Vagina (tissue), 2 donors: ENCODE results near the gene ZW10. TPM values are rescaled to one million over a fixed set of nuclear protein-coding genes. Genes with fewer than 3 reads are reported as not detected.

ENCODE experiments used
- DNase-seq, 2 donors: peaks; one replicate each; pipeline ENCODE4 v3.0.0-alpha.2; 2017; ENCODE audit errors: extremely low spot score in 2 of 2
- H3K27ac ChIP-seq: fragments of 200-600 bp; sonication (generic); one replicate; pipeline ENCODE4 v1.5.1; 2019
- H3K27me3 ChIP-seq: fragments of 200-600 bp; sonication (generic); one replicate; pipeline ENCODE4 v1.5.1; 2019
- H3K36me3 ChIP-seq, 2 donors: fragments of 200-600 bp; sonication (generic); one replicate each; pipeline ENCODE4 v1.5.1; 2017 to 2019
- H3K4me1 ChIP-seq: fragments of 200-600 bp; sonication (generic); one replicate; pipeline ENCODE4 v1.5.1; 2019
- H3K4me3 ChIP-seq, 2 donors: fragments of 200-600 bp; sonication (generic); 1 replicate in 1 of 2; 2 replicates in 1 of 2; pipeline ENCODE4 v1.5.1; 2016 to 2019
- H3K9me3 ChIP-seq: fragments of 200-600 bp; sonication (generic); one replicate; pipeline ENCODE4 v1.5.1; 2019
- CTCF ChIP-seq, 3 experiments: fragments of 450-650 bp in 2 of 3; fragments of 200-600 bp in 1 of 3; sonication (generic) in 1 of 3; IDR thresholded peaks; one replicate each; pipeline ENCODE4 v1.5.1; 2017 to 2019; ENCODE audit warnings: antibody characterized with exemption in 3 of 3, mild to moderate bottlenecking in 2 of 3, moderate library complexity in 2 of 3
- POLR2A ChIP-seq, 2 donors: fragments of 450-650 bp; IDR thresholded peaks; one replicate each; pipeline ENCODE4 v1.6.1; 2017; ENCODE audit warnings: antibody characterized with exemption in 2 of 2, mild to moderate bottlenecking in 2 of 2, moderate library complexity in 2 of 2
- POLR2AphosphoS5 ChIP-seq, 2 donors: sonication (generic); formaldehyde crosslinking; IDR thresholded peaks; one replicate each; pipeline ENCODE4 v1.9.0; 2017; ENCODE audit warnings: antibody characterized with exemption in 2 of 2, mild to moderate bottlenecking in 2 of 2, low read depth in 1 of 2; ENCODE audit not compliant: insufficient read depth in 1 of 2
- intact Hi-C: fragments of 100-400 bp; cut with DNase I; formaldehyde crosslinking; loops from one replicate; pipeline ENCODE4 v1.15.1; 2023
- total RNA-seq: library from RNA; depleted of rRNA; stranded (reverse); fragments of >200 nt; gene quantifications from one replicate; pipeline ENCODE4 v1.2.3, GENCODE V29; 2016

The ZW10 gene
- total RNA-seq, 1 donor from 2014 or later, result 14.7 TPM

DNA sequence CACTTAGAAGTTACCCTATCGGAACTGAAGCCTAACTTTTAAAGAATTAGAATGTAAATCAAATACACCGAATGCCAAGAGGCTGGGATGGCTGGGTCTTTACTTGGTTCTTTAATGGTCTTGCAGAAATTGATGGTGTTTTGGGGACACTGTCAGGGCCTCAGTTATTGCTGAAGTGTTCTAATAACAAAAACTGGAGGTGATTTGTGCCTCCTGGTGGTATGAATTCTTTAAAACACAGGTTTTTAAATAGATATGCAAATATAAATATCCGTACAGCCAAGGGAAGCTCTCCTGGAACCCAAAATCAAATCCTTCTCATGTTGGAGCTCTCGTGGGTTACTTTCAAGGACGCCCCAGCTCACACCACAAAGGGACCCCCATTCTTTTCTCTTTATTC is 48.1 kb downstream of the ZW10 start:
- intact Hi-C loops, result no loop called here
- no peaks in the 10 kb centered on the region for H3K4me1 ChIP-seq
- DNase-seq, result no peak
- H3K9me3 ChIP-seq, result no peaks in the 10 kb centered on the region
- TF ChIP-seq CTCF (IDR thresholded peaks at IDR 0.05) (no peak), POLR2A (IDR thresholded peaks at IDR 0.05) (no peak), POLR2AphosphoS5 (IDR thresholded peaks at IDR 0.05; ENCODE audit: insufficient read depth in 1 of 2, low read depth in 1 of 2) (no peak)
- H3K27me3 ChIP-seq, result no peaks in the 10 kb centered on the region
- no peaks in the 10 kb centered on the region for H3K36me3 ChIP-seq
- no peak overlapping the region for H3K27ac ChIP-seq
- H3K4me3 ChIP-seq, result no peak overlapping the region

- no peak for TF ChIP-seq POLR2A (IDR thresholded peaks at IDR 0.05)
- no peak for TF ChIP-seq POLR2AphosphoS5 (IDR thresholded peaks at IDR 0.05; ENCODE audit: insufficient read depth in 1 of 2, low read depth in 1 of 2)
- TF ChIP-seq CTCF (IDR thresholded peaks at IDR 0.05), result no peak
- no peak for DNase-seq
- Histone ChIP-seq H3K9me3 (no peaks in the 10 kb centered on the region), H3K27ac (no peak overlapping the region), H3K4me1 (no peaks in the 10 kb centered on the region), H3K4me3 (no peak overlapping the region), H3K27me3 (no peaks in the 10 kb centered on the region), H3K36me3 (no peaks in the 10 kb centered on the region)
- intact Hi-C loops, result no loop called here
These were observed 48.7 kb downstream of the ZW10 start for GRCh38 chr11:113724778-113725177.

DNA sequence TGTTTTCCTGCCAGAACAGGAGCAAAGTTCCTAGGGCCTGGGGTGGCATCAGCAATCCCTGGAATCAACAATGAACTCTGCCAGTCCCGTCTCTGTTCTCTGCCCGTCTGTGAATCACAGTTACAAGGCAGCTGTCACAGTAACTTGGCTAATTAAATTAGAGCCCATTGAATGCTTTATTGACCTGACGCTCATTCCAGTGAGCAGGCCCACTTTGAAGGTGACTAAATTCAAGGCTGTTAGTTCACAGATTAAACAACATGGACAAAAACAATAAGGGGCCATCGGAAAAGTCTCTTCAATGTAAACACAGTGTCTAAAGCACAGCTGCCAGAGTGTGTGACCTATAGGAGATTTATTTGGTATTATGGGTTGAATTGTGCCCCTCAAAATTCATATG is 49.7 kb downstream of the ZW10 start:
- Histone ChIP-seq H3K9me3 (no peaks in the 10 kb centered on the region), H3K36me3 (no peaks in the 10 kb centered on the region), H3K27ac (no peak overlapping the region), H3K4me1 (no peaks in the 10 kb centered on the region), H3K4me3 (no peak overlapping the region), H3K27me3 (no peaks in the 10 kb centered on the region)
- no peak for TF ChIP-seq POLR2A (IDR thresholded peaks at IDR 0.05)
- TF ChIP-seq POLR2AphosphoS5 (IDR thresholded peaks at IDR 0.05; ENCODE audit: insufficient read depth in 1 of 2, low read depth in 1 of 2), result no peak
- no peak for TF ChIP-seq CTCF (IDR thresholded peaks at IDR 0.05)
- intact Hi-C loops, result no loop called here
- no peak for DNase-seq

- Histone ChIP-seq H3K27me3 (no peaks in the 10 kb centered on the region), H3K9me3 (no peaks in the 10 kb centered on the region), H3K4me3 (no peak overlapping the region), H3K27ac (no peak overlapping the region), H3K4me1 (no peaks in the 10 kb centered on the region), H3K36me3 (no peaks in the 10 kb centered on the region)
- TF ChIP-seq POLR2AphosphoS5 (IDR thresholded peaks at IDR 0.05; ENCODE audit: insufficient read depth in 1 of 2, low read depth in 1 of 2) (no peak), POLR2A (IDR thresholded peaks at IDR 0.05) (no peak), CTCF (IDR thresholded peaks at IDR 0.05) (no peak)
- DNase-seq, result no peak
- intact Hi-C loops, result no loop called here
These were observed 50.6 kb downstream of the ZW10 start for GRCh38 chr11:113722934-113723333.

- H3K9me3 ChIP-seq, result no peaks in the 10 kb centered on the region
- H3K36me3 ChIP-seq, result no peaks in the 10 kb centered on the region
- H3K4me1 ChIP-seq, result no peaks in the 10 kb centered on the region
- intact Hi-C loops, result no loop called here
- no peak for TF ChIP-seq POLR2AphosphoS5 (IDR thresholded peaks at IDR 0.05; ENCODE audit: insufficient read depth in 1 of 2, low read depth in 1 of 2)
- no peak for TF ChIP-seq CTCF (IDR thresholded peaks at IDR 0.05)
- no peak for TF ChIP-seq POLR2A (IDR thresholded peaks at IDR 0.05)
- H3K4me3 ChIP-seq, result no peak overlapping the region
- no peak for DNase-seq
- no peak overlapping the region for H3K27ac ChIP-seq
- no peaks in the 10 kb centered on the region for H3K27me3 ChIP-seq
These were observed 51.3 kb downstream of the ZW10 start for GRCh38 chr11:113722221-113722620.
